ENCODE results near the gene SMIM23. TPM values are rescaled to one million over a fixed set of nuclear protein-coding genes. Genes with fewer than 3 reads are reported as not detected.

The SMIM23 gene
- total and polyA plus RNA-seq, 2 donors (not counting 1 experiment from before 2014, with no cell fraction given), result not detected

GRCh38 chr5:171826132-171826531, 40.5 kb downstream of the SMIM23 start:
- H3K4me1 Mint-ChIP-seq, result no peaks in the 10 kb centered on the region
- Histone ChIP-seq H4K20me1 (ENCODE audit: control insufficient read depth, insufficient read depth, low read length, poor library complexity, severe bottlenecking) (no peaks in the 10 kb centered on the region), H3K4me3 (ENCODE audit: control extremely low read depth in 1 of 5, extremely low read depth in 1 of 5, insufficient read depth in 1 of 5, low read depth in 2 of 5, low read length in 4 of 5) (no peak overlapping the region), H3K27ac (ENCODE audit: low read length in 2 of 2) (no peak overlapping the region), H3K4me2 (replicated peaks; ENCODE audit: low read depth, low read length, poor library complexity, severe bottlenecking) (no peak overlapping the region), H3K27me3 (replicated peaks in 1 of 4; ENCODE audit: control extremely low read depth in 1 of 4, control insufficient read depth in 3 of 4, insufficient read depth in 4 of 4, low read length in 3 of 4) (no peaks in the 10 kb centered on the region), H3K4me1 (ENCODE audit: control insufficient read depth in 2 of 2, insufficient read depth in 2 of 2, low read length in 2 of 2) (no peaks in the 10 kb centered on the region), H3K9ac (ENCODE audit: low read length) (no peak overlapping the region), H2AFZ (ENCODE audit: insufficient read depth, low read depth, low read length, poor library complexity, severe bottlenecking) (no peak overlapping the region), H3K9me3 (ENCODE audit: control extremely low read depth in 1 of 3, control insufficient read depth in 2 of 3, insufficient read depth in 1 of 3, low read length in 2 of 3) (no peaks in the 10 kb centered on the region), H3K36me3 (replicated peaks in 1 of 2; ENCODE audit: control extremely low read depth in 1 of 2, control insufficient read depth in 1 of 2, extremely low read depth in 1 of 2, insufficient read depth in 2 of 2, low read length in 1 of 2) (no peaks in the 10 kb centered on the region), H3K79me2 (ENCODE audit: control insufficient read depth, insufficient read depth, low read length) (no peaks in the 10 kb centered on the region)
- no peaks in the 10 kb centered on the region for H3K9me3 Mint-ChIP-seq (ENCODE audit: insufficient read depth)
- no peak for ATAC-seq (ENCODE audit: low read depth)
- H3K27me3 Mint-ChIP-seq, result peaks cover 6% of the 10 kb centered on the region
- H3K4me3 Mint-ChIP-seq, result no peak overlapping the region
- TF ChIP-seq EZH2 (IDR thresholded peaks at IDR 0.05; ENCODE audit: borderline replicate concordance, insufficient read depth, low read depth, low read length, poor library complexity, severe bottlenecking), result no peak
- no peak for TF ChIP-seq CTCF (IDR thresholded peaks at IDR 0.05)
- no peak overlapping the region for H3K27ac Mint-ChIP-seq
- POLR2A ChIA-PET, result no interaction called here
- WGBS (ENCODE audit: insufficient coverage), result no CpG with 5 or more reads among the region's 5 CpGs
- intact Hi-C loops (cut with micrococcal nuclease), result no loop called here
- no peak for DNase-seq
- CTCF ChIA-PET, result no interaction called here

- Mint-ChIP-seq H3K9me3 (ENCODE audit: insufficient read depth) (peaks cover 3% of the 10 kb centered on the region), H3K4me1 (no peaks in the 10 kb centered on the region), H3K27me3 (peaks cover 6% of the 10 kb centered on the region), H3K4me3 (no peak overlapping the region), H3K27ac (no peak overlapping the region)
- Histone ChIP-seq H3K36me3 (replicated peaks in 1 of 2; ENCODE audit: control extremely low read depth in 1 of 2, control insufficient read depth in 1 of 2, extremely low read depth in 1 of 2, insufficient read depth in 2 of 2, low read length in 1 of 2) (no peaks in the 10 kb centered on the region), H3K27ac (ENCODE audit: low read length in 2 of 2) (no peak overlapping the region), H3K4me2 (replicated peaks; ENCODE audit: low read depth, low read length, poor library complexity, severe bottlenecking) (no peak overlapping the region), H3K79me2 (ENCODE audit: control insufficient read depth, insufficient read depth, low read length) (no peaks in the 10 kb centered on the region), H4K20me1 (ENCODE audit: control insufficient read depth, insufficient read depth, low read length, poor library complexity, severe bottlenecking) (no peaks in the 10 kb centered on the region), H2AFZ (ENCODE audit: insufficient read depth, low read depth, low read length, poor library complexity, severe bottlenecking) (no peak overlapping the region), H3K9me3 (ENCODE audit: control extremely low read depth in 1 of 3, control insufficient read depth in 2 of 3, insufficient read depth in 1 of 3, low read length in 2 of 3) (no peaks in the 10 kb centered on the region), H3K4me1 (ENCODE audit: control insufficient read depth in 2 of 2, insufficient read depth in 2 of 2, low read length in 2 of 2) (no peaks in the 10 kb centered on the region), H3K9ac (ENCODE audit: low read length) (no peak overlapping the region), H3K27me3 (replicated peaks in 1 of 4; ENCODE audit: control extremely low read depth in 1 of 4, control insufficient read depth in 3 of 4, insufficient read depth in 4 of 4, low read length in 3 of 4) (no peaks in the 10 kb centered on the region), H3K4me3 (ENCODE audit: control extremely low read depth in 1 of 5, extremely low read depth in 1 of 5, insufficient read depth in 1 of 5, low read depth in 2 of 5, low read length in 4 of 5) (no peak overlapping the region)
- CTCF ChIA-PET, result no interaction called here
- ATAC-seq (ENCODE audit: low read depth) (no peak), DNase-seq (no peak)
- POLR2A ChIA-PET, result no interaction called here
- 89% methylated on average over 1 of the region's 9 CpGs for WGBS (ENCODE audit: insufficient coverage)
- no peak for TF ChIP-seq CTCF (IDR thresholded peaks at IDR 0.05)
- TF ChIP-seq EZH2 (IDR thresholded peaks at IDR 0.05; ENCODE audit: borderline replicate concordance, insufficient read depth, low read depth, low read length, poor library complexity, severe bottlenecking), result no peak
- intact Hi-C loops (cut with micrococcal nuclease), result no loop called here
These were observed 41.5 kb downstream of the SMIM23 start for GRCh38 chr5:171827162-171827561.
